H9 (cell line): ENCODE data around the gene OLIG1. TPM values are rescaled to one million over a fixed set of nuclear protein-coding genes. Genes with fewer than 3 reads are reported as not detected.

Experiments used
- DNase-seq: peaks from one replicate; pipeline ENCODE4 v3.0.0-alpha.2; 2017
- H2AFZ ChIP-seq: one replicate; pipeline ENCODE4 v1.6.1; 2013; ENCODE audit warnings: mild to moderate bottlenecking, low read length, control low read depth, moderate library complexity
- H2AK5ac ChIP-seq: 2 replicates; pipeline ENCODE4 v1.6.1; 2013; ENCODE audit warnings: low read length, control low read depth, mixed read lengths; ENCODE audit not compliant: insufficient read length
- H2BK120ac ChIP-seq: one replicate; pipeline ENCODE4 v1.6.1; 2013; ENCODE audit warnings: low read depth, mild to moderate bottlenecking, low read length, control low read depth, inconsistent platforms; ENCODE audit not compliant: poor library complexity, severe bottlenecking
- H2BK12ac ChIP-seq: 2 replicates; pipeline ENCODE4 v1.6.1; 2013; ENCODE audit warnings: low read length, control low read depth, mixed read lengths, low read depth; ENCODE audit not compliant: insufficient read length
- H2BK15ac ChIP-seq: 2 replicates; pipeline ENCODE4 v1.6.1; 2013; ENCODE audit warnings: low read depth, low read length, control low read depth
- H2BK20ac ChIP-seq: one replicate; pipeline ENCODE4 v1.6.1; 2013; ENCODE audit warnings: low read depth, mild to moderate bottlenecking, low read length, control low read depth, inconsistent platforms; ENCODE audit not compliant: poor library complexity, severe bottlenecking
- H2BK5ac ChIP-seq: 2 replicates; pipeline ENCODE4 v1.6.1; 2013; ENCODE audit warnings: low read length, control low read depth, mixed read lengths; ENCODE audit not compliant: insufficient read length
- H3K14ac ChIP-seq: 2 replicates; pipeline ENCODE4 v1.6.1; 2013; ENCODE audit warnings: low read length, control low read depth; ENCODE audit not compliant: insufficient read depth
- H3K18ac ChIP-seq: 2 replicates; pipeline ENCODE4 v1.6.1; 2013; ENCODE audit warnings: low read depth, mild to moderate bottlenecking, mixed read lengths, low read length, control low read depth; ENCODE audit not compliant: insufficient read length
- H3K23ac ChIP-seq: 2 replicates; pipeline ENCODE4 v1.6.1; 2013; ENCODE audit warnings: low read length, control low read depth, mixed read lengths, low read depth; ENCODE audit not compliant: insufficient read length
- H3K23me2 ChIP-seq: 2 replicates; pipeline ENCODE4 v1.6.1; 2013; ENCODE audit warnings: low read depth, mild to moderate bottlenecking, mixed read lengths, low read length, control low read depth; ENCODE audit not compliant: insufficient read length, poor library complexity, severe bottlenecking
- H3K27ac ChIP-seq: 2 replicates; pipeline ENCODE4 v1.5.1; 2013; ENCODE audit warnings: low read length, control low read depth, mixed read lengths, low read depth; ENCODE audit not compliant: insufficient read length
- H3K27me3 ChIP-seq: 2 replicates; pipeline ENCODE4 v1.6.1; 2013; ENCODE audit warnings: low read length, control low read depth, inconsistent platforms; ENCODE audit not compliant: insufficient read depth
- H3K4ac ChIP-seq: 2 replicates; pipeline ENCODE4 v1.6.1; 2013; ENCODE audit warnings: low read depth, mild to moderate bottlenecking, control low read depth, inconsistent platforms, low read length, moderate library complexity
- H3K4me1 ChIP-seq: 2 replicates; pipeline ENCODE4 v1.6.1; 2013; ENCODE audit warnings: low read length, control low read depth, inconsistent platforms; ENCODE audit not compliant: insufficient read depth
- H3K4me2 ChIP-seq: 2 replicates; pipeline ENCODE4 v1.6.1; 2013; ENCODE audit warnings: low read length, control low read depth, mixed read lengths; ENCODE audit not compliant: insufficient read length, insufficient read depth
- H3K56ac ChIP-seq: 2 replicates; pipeline ENCODE4 v1.6.1; 2013; ENCODE audit warnings: low read depth, mild to moderate bottlenecking, mixed read lengths, low read length, control low read depth; ENCODE audit not compliant: insufficient read length
- H3K79me1 ChIP-seq: 2 replicates; pipeline ENCODE4 v1.6.1; 2013; ENCODE audit warnings: low read depth, mild to moderate bottlenecking, moderate library complexity, low read length, control low read depth, inconsistent platforms; ENCODE audit not compliant: insufficient read depth, poor library complexity, severe bottlenecking
- H3K79me2 ChIP-seq: 2 replicates; pipeline ENCODE4 v1.6.1; 2013; ENCODE audit warnings: low read length, control low read depth, inconsistent platforms; ENCODE audit not compliant: insufficient read depth
- H3K9ac ChIP-seq: 2 replicates; pipeline ENCODE4 v1.6.1; 2013; ENCODE audit warnings: low read length, control low read depth, mixed read lengths; ENCODE audit not compliant: insufficient read length; ENCODE audit errors: extremely low read depth
- H3K9me3 ChIP-seq: one replicate; pipeline ENCODE4 v1.6.1; 2013; ENCODE audit warnings: low read depth, low read length, inconsistent platforms; ENCODE audit not compliant: control insufficient read depth
- H3T11ph ChIP-seq: one replicate; pipeline ENCODE4 v1.6.1; 2013; ENCODE audit warnings: mild to moderate bottlenecking, low read length, control low read depth, inconsistent platforms
- H4K20me1 ChIP-seq: one replicate; pipeline ENCODE4 v1.6.1; 2013; ENCODE audit not compliant: control insufficient read depth, insufficient read length, insufficient read depth
- H4K5ac ChIP-seq: 2 replicates; pipeline ENCODE4 v1.6.1; 2013; ENCODE audit warnings: low read depth, mild to moderate bottlenecking, mixed read lengths, low read length, control low read depth; ENCODE audit not compliant: insufficient read length
- H4K8ac ChIP-seq: replicated peaks from 2 replicates; pipeline ENCODE4 v1.6.1; 2013; ENCODE audit warnings: low read length, control low read depth, mixed read lengths, low read depth; ENCODE audit not compliant: insufficient read length
- H4K91ac ChIP-seq: 2 replicates; pipeline ENCODE4 v1.6.1; 2013; ENCODE audit warnings: low read depth, mild to moderate bottlenecking, moderate library complexity, mixed read lengths, low read length, control low read depth; ENCODE audit not compliant: insufficient read length
- H3K27ac Mint-ChIP-seq, 3 experiments: 2 replicates in 2 of 3; 3 replicates in 1 of 3; pipeline ENCODE4 v1.8.0; 2020 to 2021; ENCODE audit warnings: mixed read lengths in 3 of 3, mild to moderate bottlenecking in 1 of 3, moderate library complexity in 1 of 3
- H3K27me3 Mint-ChIP-seq: 2 replicates; pipeline ENCODE4 v1.8.0; 2021; ENCODE audit warnings: low read depth, mild to moderate bottlenecking, moderate library complexity, mixed read lengths
- H3K36me3 Mint-ChIP-seq, 3 experiments: 2 replicates in 2 of 3; 3 replicates in 1 of 3; pipeline ENCODE4 v1.8.0; 2020 to 2021; ENCODE audit warnings: low read depth in 3 of 3, mixed read lengths in 3 of 3; ENCODE audit not compliant: insufficient read depth in 1 of 3
- H3K4me1 Mint-ChIP-seq, 2 experiments: 2 replicates each; pipeline ENCODE4 v1.8.0; 2020; ENCODE audit warnings: mixed read lengths in 2 of 2
- H3K4me3 Mint-ChIP-seq, 2 experiments: 2 replicates in 1 of 2; 3 replicates in 1 of 2; pipeline ENCODE4 v1.8.0; 2020 to 2021; ENCODE audit warnings: mild to moderate bottlenecking in 2 of 2, mixed read lengths in 2 of 2, moderate library complexity in 1 of 2
- H3K9me3 Mint-ChIP-seq, 2 experiments: 2 replicates in 1 of 2; 3 replicates in 1 of 2; pipeline ENCODE4 v1.8.0; 2020; ENCODE audit warnings: mild to moderate bottlenecking in 2 of 2, mixed read lengths in 2 of 2, moderate library complexity in 1 of 2
- CTCF ChIP-seq: fragments of 200-600 bp; sonication (generic); conservative IDR thresholded peaks from 3 replicates; pipeline ENCODE4 v1.8.0; 2021; ENCODE audit warnings: antibody characterized with exemption, mild to moderate bottlenecking
- WGBS: extraction: QIAGEN DNeasy Blood & Tissue Kit; methylation state at CpG from one replicate; pipeline ENCODE4 v1.1.7; 2013; ENCODE audit warnings: missing lambda C conversion rate, low lambda C conversion rate, mixed read lengths; ENCODE audit not compliant: insufficient read length; ENCODE audit errors: extremely low coverage; 5-methylcytosine and 5-hydroxymethylcytosine counted together
- total RNA-seq: library from RNA; stranded (reverse); gene quantifications from 2 replicates; pipeline ENCODE4 v1.2.1, GENCODE V29; 2021

OLIG1 gene
- total RNA-seq, 1 experiment from 2014 or later: 0.31 TPM

DNA sequence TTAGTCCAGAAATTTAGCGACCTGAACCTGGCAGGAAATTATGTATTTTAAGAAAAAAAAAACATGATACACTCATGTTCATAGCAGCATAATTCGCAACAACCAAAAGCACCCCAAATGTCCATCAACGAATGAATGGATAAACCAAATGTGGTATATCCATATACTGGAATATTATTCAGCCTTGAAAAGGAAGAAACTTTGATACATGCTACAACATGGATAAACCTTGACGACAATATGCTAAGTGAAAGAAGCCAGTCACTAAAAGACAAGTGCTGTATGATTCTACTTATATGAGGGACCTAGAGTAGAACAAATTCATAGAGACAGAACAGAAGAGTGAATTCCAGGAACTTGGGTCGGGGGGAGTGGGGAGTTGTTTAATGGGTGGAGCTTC, 698 bp upstream of the OLIG1 start:
- peaks cover 0 to 4% (median 0%) of the 10 kb centered on the region in 3 experiments; a peak in 1 of 7 replicates for H3K36me3 Mint-ChIP-seq
- H3K18ac ChIP-seq: no peak overlapping the region
- H3K27ac Mint-ChIP-seq: no peak overlapping the region
- no peaks in the 10 kb centered on the region for H3K9me3 ChIP-seq
- H3K4me1 ChIP-seq: peaks cover 2% of the 10 kb centered on the region
- WGBS: no CpG with 5 or more reads among the region's 5 CpGs
- no peak overlapping the region for H3K27ac ChIP-seq
- no peak overlapping the region for H3K4me2 ChIP-seq
- no peak overlapping the region for H2BK20ac ChIP-seq
- H3K9ac ChIP-seq: no peak overlapping the region
- no peak overlapping the region for H3K14ac ChIP-seq
- H3K4me1 Mint-ChIP-seq: peaks cover 33 to 43% of the 10 kb centered on the region in 2 experiments
- no peaks in the 10 kb centered on the region for H3K79me1 ChIP-seq
- H3K4me3 Mint-ChIP-seq: peak overlapping the region in 1 of 2 experiments; percentile 27; a peak in 2 of 5 replicates
- no peak overlapping the region for H3K56ac ChIP-seq
- H2AK5ac ChIP-seq: no peak overlapping the region
- no peaks in the 10 kb centered on the region for H3K79me2 ChIP-seq
- H2BK120ac ChIP-seq: no peak overlapping the region
- H2AFZ ChIP-seq: no peak overlapping the region
- H3K9me3 Mint-ChIP-seq: peaks cover 8 to 12% of the 10 kb centered on the region in 2 experiments
- no peak overlapping the region for H3T11ph ChIP-seq
- no peak overlapping the region for H4K91ac ChIP-seq
- H4K8ac ChIP-seq: no peak overlapping the region
- no peak overlapping the region for H2BK12ac ChIP-seq
- H3K27me3 ChIP-seq: peaks cover 67% of the 10 kb centered on the region
- no peak overlapping the region for H2BK15ac ChIP-seq
- no peak for DNase-seq
- no peak overlapping the region for H3K23ac ChIP-seq
- H4K5ac ChIP-seq: no peak overlapping the region
- TF ChIP-seq CTCF: no peak
- no peak overlapping the region for H2BK5ac ChIP-seq
- H3K23me2 ChIP-seq: peaks cover 12% of the 10 kb centered on the region
- H3K4ac ChIP-seq: no peak overlapping the region
- H3K27me3 Mint-ChIP-seq: peaks cover 91% of the 10 kb centered on the region
- H4K20me1 ChIP-seq: no peaks in the 10 kb centered on the region
